ENCODE measurements around the gene HNRNPC.

Gene HNRNPC

DNA sequence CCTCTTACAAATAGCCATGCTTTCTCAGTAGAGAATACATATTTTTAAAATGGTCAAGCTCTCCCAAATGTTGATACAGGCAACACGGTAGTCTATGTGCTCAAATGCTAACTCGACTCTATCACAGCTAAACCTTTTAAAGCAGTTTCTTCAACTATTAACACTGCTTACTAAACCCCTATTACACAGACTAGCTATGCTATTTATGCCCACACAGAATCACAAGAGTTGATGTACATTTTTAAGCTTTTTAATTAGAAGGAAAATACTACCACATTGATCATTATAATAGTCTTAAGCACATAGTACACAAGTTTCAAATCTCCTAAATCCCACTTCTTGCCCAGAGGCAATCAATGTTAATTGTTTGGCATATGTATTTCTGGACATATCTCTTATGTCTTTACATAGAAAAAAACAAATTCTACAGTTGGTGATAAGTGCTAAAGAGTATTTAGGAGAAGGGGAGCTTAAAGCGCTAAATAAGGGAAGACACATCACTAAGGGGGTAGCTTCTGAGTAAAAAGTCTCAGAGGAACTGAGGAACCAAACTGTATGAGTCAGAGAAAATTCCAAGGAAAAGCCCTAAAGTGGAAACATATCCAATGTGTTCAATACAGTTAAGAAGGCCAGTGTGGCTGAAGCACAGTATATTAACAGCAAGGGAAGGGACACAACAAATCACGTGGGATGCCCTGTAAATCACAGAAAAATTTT is 13.7 kb downstream of the HNRNPC start:
- H3K4me3 ChIP-seq (ENCODE audit: low read length): no peak overlapping the region

GRCh38 chr14:21252149-21252548 is 17.1 kb downstream of the HNRNPC start:
- no peak for DNase-seq (ENCODE audit: low read depth, low spot score)
- H3K4me3 ChIP-seq (ENCODE audit: low read length): no peak overlapping the region

More for the DNA sequence above, 13.7 kb downstream of the HNRNPC start:
- DNase-seq (ENCODE audit: low read depth, low spot score): no peak

DNA sequence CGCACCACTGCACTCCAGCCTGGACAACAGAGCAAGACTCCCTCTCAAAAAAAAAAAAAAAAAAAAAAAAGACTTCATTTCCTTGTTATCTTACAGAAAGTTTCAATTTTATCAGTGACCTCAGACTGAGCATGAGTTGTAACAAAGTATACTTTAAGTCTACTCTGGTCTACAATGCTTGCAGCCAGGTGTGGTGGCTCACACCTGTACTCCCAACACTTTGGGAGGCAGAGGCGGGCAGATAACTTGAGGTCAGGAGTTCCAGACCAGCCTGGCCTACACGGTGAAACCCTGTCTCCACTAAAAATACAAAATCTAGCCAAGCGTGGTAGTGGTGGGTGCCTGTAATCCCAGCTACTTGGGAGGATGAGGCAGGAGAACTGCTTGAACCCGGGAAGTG is 18.0 kb downstream of the HNRNPC start:
- no peak for DNase-seq (ENCODE audit: low read depth, low spot score)

DNA sequence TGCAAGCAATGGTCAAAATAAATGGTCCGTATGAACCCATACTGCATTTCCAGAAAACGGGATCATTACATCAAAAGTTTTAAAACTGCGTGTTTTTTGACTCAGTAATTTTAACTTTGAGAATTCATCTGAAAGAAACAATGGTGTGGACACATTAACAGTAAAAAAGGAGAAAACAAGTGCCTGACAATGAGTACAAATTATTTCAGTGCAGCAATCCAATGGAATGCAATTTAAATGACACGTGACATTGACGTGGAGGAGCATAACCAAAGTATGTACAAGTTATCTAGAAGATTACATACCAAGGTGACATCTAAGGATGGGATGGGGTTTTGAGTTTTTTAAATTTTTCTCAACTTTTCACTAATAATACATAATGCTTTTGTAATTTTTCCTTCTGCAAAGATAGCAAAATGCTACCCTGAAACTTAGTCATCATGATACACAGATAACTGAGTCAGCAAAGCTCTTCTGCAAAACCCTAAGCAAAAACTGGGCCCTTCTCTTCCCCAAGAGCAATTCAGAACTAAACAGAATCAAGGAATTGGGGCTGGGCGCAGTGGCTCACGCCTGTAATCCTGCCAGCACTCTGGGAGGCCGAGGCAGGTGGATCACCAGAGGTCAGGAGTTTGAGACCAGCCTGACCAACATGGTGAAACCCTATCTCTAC is 20.4 kb downstream of the HNRNPC start:
- DNase-seq (ENCODE audit: low read depth, low spot score): no peak
- H3K4me3 ChIP-seq (ENCODE audit: low read length): no peak overlapping the region

More for the DNA sequence above, 18.0 kb downstream of the HNRNPC start:
- H3K4me3 ChIP-seq (ENCODE audit: low read length): no peak overlapping the region

- no peak overlapping the region for H3K4me3 ChIP-seq (ENCODE audit: low read length)
- DNase-seq (ENCODE audit: low read depth, low spot score): no peak
Observed at GRCh38 chr14:21248338-21248737, 20.9 kb downstream of the HNRNPC start.

DNA sequence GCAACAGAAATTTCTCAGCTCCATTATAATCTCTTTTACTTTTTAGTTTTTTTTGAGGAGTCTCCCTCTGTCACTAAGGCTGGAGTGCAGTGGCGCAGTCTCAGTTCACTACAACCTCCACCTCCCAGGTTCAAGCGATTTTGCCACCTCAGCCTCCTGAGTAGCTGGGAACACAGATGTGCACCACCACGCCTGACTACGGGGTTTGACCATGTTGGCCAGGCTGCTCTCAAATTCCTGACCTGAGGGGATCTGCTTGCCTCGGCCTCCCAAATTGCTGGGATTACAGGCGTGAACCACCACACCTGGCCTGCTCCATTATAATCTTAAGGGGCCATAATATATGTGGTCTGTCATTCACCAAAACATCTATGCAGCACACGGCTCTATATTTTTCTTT is 23.4 kb downstream of the HNRNPC start:
- H3K4me3 ChIP-seq (ENCODE audit: low read length): no peak overlapping the region
- DNase-seq (ENCODE audit: low read depth, low spot score): no peak

GRCh38 chr14:21244544-21244943 is 24.7 kb downstream of the HNRNPC start:
- no peak for DNase-seq (ENCODE audit: low read depth, low spot score)
- H3K4me3 ChIP-seq (ENCODE audit: low read length): no peak overlapping the region

GRCh38 chr14:21241218-21241819 is 27.9 kb downstream of the HNRNPC start:
- H3K4me3 ChIP-seq (ENCODE audit: low read length): no peak overlapping the region
- peak; percentile 30 for DNase-seq (ENCODE audit: low read depth, low spot score)

GRCh38 chr14:21240417-21240816 is 28.8 kb downstream of the HNRNPC start:
- no peak for DNase-seq (ENCODE audit: low read depth, low spot score)
- no peak overlapping the region for H3K4me3 ChIP-seq (ENCODE audit: low read length)

GRCh38 chr14:21238823-21239518 is 30.3 kb downstream of the HNRNPC start:
- no peak for DNase-seq (ENCODE audit: low read depth, low spot score)
- no peak overlapping the region for H3K4me3 ChIP-seq (ENCODE audit: low read length)

GRCh38 chr14:21236948-21237797 is 32.1 kb downstream of the HNRNPC start:
- DNase-seq (ENCODE audit: low read depth, low spot score): no peak
- no peak overlapping the region for H3K4me3 ChIP-seq (ENCODE audit: low read length)

- H3K4me3 ChIP-seq (ENCODE audit: low read length): no peak overlapping the region
- no peak for DNase-seq (ENCODE audit: low read depth, low spot score)
Observed at GRCh38 chr14:21234112-21234511, 35.1 kb downstream of the HNRNPC start.

DNA sequence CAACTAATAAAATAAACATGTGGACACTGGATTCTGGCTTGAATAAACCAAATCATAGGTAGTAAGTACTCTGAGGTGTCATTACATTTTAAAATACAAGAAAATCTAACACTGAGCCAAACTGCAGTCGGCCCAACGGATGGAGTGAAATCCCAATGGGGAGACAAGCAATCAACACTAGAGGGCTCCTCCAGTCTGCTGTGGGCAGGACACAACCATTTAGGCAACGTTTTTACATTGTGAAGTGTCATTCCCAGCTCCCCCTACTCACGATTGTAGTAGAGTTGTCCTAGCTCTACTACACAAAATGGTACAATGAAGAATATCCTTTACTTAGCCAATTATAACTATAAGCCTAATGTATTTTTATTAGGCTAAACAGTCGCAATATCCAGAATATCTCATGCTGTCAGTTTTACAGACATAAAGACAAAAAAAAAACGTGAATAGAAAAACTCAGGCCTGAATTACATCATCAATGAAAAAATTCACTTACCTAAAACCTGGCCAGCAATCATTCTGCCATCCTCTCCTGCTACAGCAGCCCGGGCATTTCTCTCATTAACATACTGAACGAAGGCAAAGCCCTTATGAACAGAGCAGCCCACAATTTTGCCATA is 35.7 kb downstream of the HNRNPC start:
- no peak for DNase-seq (ENCODE audit: low read depth, low spot score)
- H3K4me3 ChIP-seq (ENCODE audit: low read length): no peak overlapping the region

- DNase-seq (ENCODE audit: low read depth, low spot score): no peak
Observed at GRCh38 chr14:21231020-21231652, 38.1 kb downstream of the HNRNPC start.

GRCh38 chr14:21229821-21230220 is 39.4 kb downstream of the HNRNPC start:
- H3K4me3 ChIP-seq (ENCODE audit: low read length): no peak overlapping the region
- DNase-seq (ENCODE audit: low read depth, low spot score): peak; percentile 80

More at GRCh38 chr14:21231020-21231652, 38.1 kb downstream of the HNRNPC start:
- no peak overlapping the region for H3K4me3 ChIP-seq (ENCODE audit: low read length)

DNA sequence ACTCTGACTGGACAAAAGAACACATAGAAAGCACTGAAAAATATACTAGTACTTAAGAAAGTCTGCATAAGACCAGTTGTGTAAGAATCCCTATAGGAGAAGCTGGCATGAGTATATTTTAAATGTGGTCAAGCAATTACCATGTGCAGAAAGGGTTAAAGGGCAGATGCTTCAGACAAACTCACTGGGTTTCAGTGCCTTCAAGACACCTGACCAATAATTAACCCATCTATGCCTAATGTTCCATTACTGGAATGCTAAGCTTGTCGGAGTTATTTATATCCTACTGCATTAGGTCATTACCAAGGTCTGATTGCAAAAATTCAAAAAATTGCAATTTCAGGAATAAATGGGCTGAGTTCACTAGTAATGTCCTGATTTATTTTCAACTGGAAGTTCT is 41.3 kb downstream of the HNRNPC start:
- no peak for DNase-seq (ENCODE audit: low read depth, low spot score)
- no peak overlapping the region for H3K4me3 ChIP-seq (ENCODE audit: low read length)

DNA sequence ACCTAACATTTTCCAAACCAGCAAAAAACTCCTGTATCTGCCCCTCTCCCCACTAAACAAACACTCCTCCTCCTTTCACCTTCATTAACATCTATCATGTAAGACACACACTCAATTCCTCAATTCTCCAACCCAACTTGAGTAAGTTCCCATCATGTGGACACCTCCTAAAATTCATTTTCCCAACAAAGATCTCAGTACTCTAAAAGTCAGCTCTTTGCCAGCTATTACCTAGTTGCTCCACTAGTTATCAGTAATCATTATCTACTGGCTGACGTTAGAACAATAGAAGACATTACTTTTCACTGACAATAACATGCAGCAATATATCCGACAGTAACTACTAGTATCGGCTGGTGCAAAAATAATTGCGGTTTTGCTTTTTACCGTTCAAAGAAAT is 42.1 kb downstream of the HNRNPC start:
- DNase-seq (ENCODE audit: low read depth, low spot score): no peak
- H3K4me3 ChIP-seq (ENCODE audit: low read length): no peak overlapping the region

- no peak for DNase-seq (ENCODE audit: low read depth, low spot score)
- H3K4me3 ChIP-seq (ENCODE audit: low read length): no peak overlapping the region
Observed at GRCh38 chr14:21226467-21226866, 42.8 kb downstream of the HNRNPC start.

All from Jurkat, Clone E6-1 (cell line).